ENCODE measurements around the gene VAMP7.

GRCh38 chrX:155959018-155959587 is 78.0 kb downstream of the VAMP7 start:
- TF ChIP-seq, protein P1, sequence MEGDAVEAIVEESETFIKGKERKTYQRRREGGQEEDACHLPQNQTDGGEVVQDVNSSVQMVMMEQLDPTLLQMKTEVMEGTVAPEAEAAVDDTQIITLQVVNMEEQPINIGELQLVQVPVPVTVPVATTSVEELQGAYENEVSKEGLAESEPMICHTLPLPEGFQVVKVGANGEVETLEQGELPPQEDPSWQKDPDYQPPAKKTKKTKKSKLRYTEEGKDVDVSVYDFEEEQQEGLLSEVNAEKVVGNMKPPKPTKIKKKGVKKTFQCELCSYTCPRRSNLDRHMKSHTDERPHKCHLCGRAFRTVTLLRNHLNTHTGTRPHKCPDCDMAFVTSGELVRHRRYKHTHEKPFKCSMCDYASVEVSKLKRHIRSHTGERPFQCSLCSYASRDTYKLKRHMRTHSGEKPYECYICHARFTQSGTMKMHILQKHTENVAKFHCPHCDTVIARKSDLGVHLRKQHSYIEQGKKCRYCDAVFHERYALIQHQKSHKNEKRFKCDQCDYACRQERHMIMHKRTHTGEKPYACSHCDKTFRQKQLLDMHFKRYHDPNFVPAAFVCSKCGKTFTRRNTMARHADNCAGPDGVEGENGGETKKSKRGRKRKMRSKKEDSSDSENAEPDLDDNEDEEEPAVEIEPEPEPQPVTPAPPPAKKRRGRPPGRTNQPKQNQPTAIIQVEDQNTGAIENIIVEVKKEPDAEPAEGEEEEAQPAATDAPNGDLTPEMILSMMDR (IDR thresholded peaks at IDR 0.05): no peak
- no peak for TF ChIP-seq POLR2A (IDR thresholded peaks at IDR 0.05)

Data from adrenal gland (tissue), 5 donors.